ENCODE results near the gene GPR176.

Gene GPR176

GRCh38 chr15:39948817-39949216 lies 28.8 kb upstream of the GPR176 start:
- H3K9ac ChIP-seq (ENCODE audit: low read length), result no peak overlapping the region
- no peaks in the 10 kb centered on the region for H3K27me3 ChIP-seq (ENCODE audit: control insufficient read depth, insufficient read depth, low read length)
- no peak overlapping the region for H3K27ac ChIP-seq (ENCODE audit: low read length)
- H3K4me3 ChIP-seq (ENCODE audit: low read length), result no peak overlapping the region
- peaks cover 58% of the 10 kb centered on the region for H3K36me3 ChIP-seq (ENCODE audit: control insufficient read depth, low read depth, low read length)
- no peaks in the 10 kb centered on the region for H3K4me1 ChIP-seq (ENCODE audit: control insufficient read depth, low read depth, low read length)
- no peaks in the 10 kb centered on the region for H3K9me3 ChIP-seq (ENCODE audit: control insufficient read depth, low read depth, low read length)

GRCh38 chr15:39947401-39948197 lies 27.5 kb upstream of the GPR176 start:
- H3K4me1 ChIP-seq (ENCODE audit: control insufficient read depth, low read depth, low read length), result no peaks in the 10 kb centered on the region
- H3K9ac ChIP-seq (ENCODE audit: low read length), result no peak overlapping the region
- H3K4me3 ChIP-seq (ENCODE audit: low read length), result no peak overlapping the region
- H3K36me3 ChIP-seq (ENCODE audit: control insufficient read depth, low read depth, low read length), result peaks cover 60% of the 10 kb centered on the region
- H3K9me3 ChIP-seq (ENCODE audit: control insufficient read depth, low read depth, low read length), result no peaks in the 10 kb centered on the region
- H3K27me3 ChIP-seq (ENCODE audit: control insufficient read depth, insufficient read depth, low read length), result no peaks in the 10 kb centered on the region
- H3K27ac ChIP-seq (ENCODE audit: low read length), result no peak overlapping the region

GRCh38 chr15:39946862-39947261 lies 26.8 kb upstream of the GPR176 start:
- H3K36me3 ChIP-seq (ENCODE audit: control insufficient read depth, low read depth, low read length), result peaks cover 65% of the 10 kb centered on the region
- no peaks in the 10 kb centered on the region for H3K9me3 ChIP-seq (ENCODE audit: control insufficient read depth, low read depth, low read length)
- no peak overlapping the region for H3K4me3 ChIP-seq (ENCODE audit: low read length)
- no peaks in the 10 kb centered on the region for H3K4me1 ChIP-seq (ENCODE audit: control insufficient read depth, low read depth, low read length)
- no peak overlapping the region for H3K9ac ChIP-seq (ENCODE audit: low read length)
- H3K27ac ChIP-seq (ENCODE audit: low read length), result no peak overlapping the region
- no peaks in the 10 kb centered on the region for H3K27me3 ChIP-seq (ENCODE audit: control insufficient read depth, insufficient read depth, low read length)

GRCh38 chr15:39944726-39945125 lies 24.7 kb upstream of the GPR176 start:
- Histone ChIP-seq H3K9ac (ENCODE audit: low read length) (no peak overlapping the region), H3K4me3 (ENCODE audit: low read length) (no peak overlapping the region), H3K27me3 (ENCODE audit: control insufficient read depth, insufficient read depth, low read length) (no peaks in the 10 kb centered on the region), H3K27ac (ENCODE audit: low read length) (no peak overlapping the region), H3K36me3 (ENCODE audit: control insufficient read depth, low read depth, low read length) (peaks cover 69% of the 10 kb centered on the region), H3K4me1 (ENCODE audit: control insufficient read depth, low read depth, low read length) (no peaks in the 10 kb centered on the region), H3K9me3 (ENCODE audit: control insufficient read depth, low read depth, low read length) (no peaks in the 10 kb centered on the region)

GRCh38 chr15:39942753-39943150 lies 22.7 kb upstream of the GPR176 start:
- no peak overlapping the region for H3K4me3 ChIP-seq (ENCODE audit: low read length)
- H3K27ac ChIP-seq (ENCODE audit: low read length), result no peak overlapping the region
- H3K4me1 ChIP-seq (ENCODE audit: control insufficient read depth, low read depth, low read length), result no peaks in the 10 kb centered on the region
- no peaks in the 10 kb centered on the region for H3K9me3 ChIP-seq (ENCODE audit: control insufficient read depth, low read depth, low read length)
- peaks cover 69% of the 10 kb centered on the region for H3K36me3 ChIP-seq (ENCODE audit: control insufficient read depth, low read depth, low read length)
- H3K27me3 ChIP-seq (ENCODE audit: control insufficient read depth, insufficient read depth, low read length), result no peaks in the 10 kb centered on the region
- H3K9ac ChIP-seq (ENCODE audit: low read length), result no peak overlapping the region

GRCh38 chr15:39942101-39942752 lies 22.2 kb upstream of the GPR176 start:
- H3K9me3 ChIP-seq (ENCODE audit: control insufficient read depth, low read depth, low read length), result no peaks in the 10 kb centered on the region
- no peak overlapping the region for H3K27ac ChIP-seq (ENCODE audit: low read length)
- H3K27me3 ChIP-seq (ENCODE audit: control insufficient read depth, insufficient read depth, low read length), result no peaks in the 10 kb centered on the region
- H3K4me3 ChIP-seq (ENCODE audit: low read length), result no peak overlapping the region
- H3K4me1 ChIP-seq (ENCODE audit: control insufficient read depth, low read depth, low read length), result no peaks in the 10 kb centered on the region
- peaks cover 65% of the 10 kb centered on the region for H3K36me3 ChIP-seq (ENCODE audit: control insufficient read depth, low read depth, low read length)
- H3K9ac ChIP-seq (ENCODE audit: low read length), result no peak overlapping the region

- H3K4me1 ChIP-seq (ENCODE audit: control insufficient read depth, low read depth, low read length), result no peaks in the 10 kb centered on the region
- no peaks in the 10 kb centered on the region for H3K9me3 ChIP-seq (ENCODE audit: control insufficient read depth, low read depth, low read length)
- H3K36me3 ChIP-seq (ENCODE audit: control insufficient read depth, low read depth, low read length), result peaks cover 44% of the 10 kb centered on the region
- H3K27ac ChIP-seq (ENCODE audit: low read length), result no peak overlapping the region
- H3K4me3 ChIP-seq (ENCODE audit: low read length), result no peak overlapping the region
- no peaks in the 10 kb centered on the region for H3K27me3 ChIP-seq (ENCODE audit: control insufficient read depth, insufficient read depth, low read length)
- no peak overlapping the region for H3K9ac ChIP-seq (ENCODE audit: low read length)
These were observed 19.7 kb upstream of the GPR176 start for GRCh38 chr15:39939487-39940452.

GRCh38 chr15:39937696-39938095 lies 17.6 kb upstream of the GPR176 start:
- H3K4me3 ChIP-seq (ENCODE audit: low read length), result no peak overlapping the region
- peaks cover 3% of the 10 kb centered on the region for H3K4me1 ChIP-seq (ENCODE audit: control insufficient read depth, low read depth, low read length)
- H3K9ac ChIP-seq (ENCODE audit: low read length), result no peak overlapping the region
- no peak overlapping the region for H3K27ac ChIP-seq (ENCODE audit: low read length)
- H3K36me3 ChIP-seq (ENCODE audit: control insufficient read depth, low read depth, low read length), result peaks cover 24% of the 10 kb centered on the region
- H3K9me3 ChIP-seq (ENCODE audit: control insufficient read depth, low read depth, low read length), result no peaks in the 10 kb centered on the region
- H3K27me3 ChIP-seq (ENCODE audit: control insufficient read depth, insufficient read depth, low read length), result no peaks in the 10 kb centered on the region

GRCh38 chr15:39936681-39937080 lies 16.6 kb upstream of the GPR176 start:
- Histone ChIP-seq H3K4me3 (ENCODE audit: low read length) (no peak overlapping the region), H3K36me3 (ENCODE audit: control insufficient read depth, low read depth, low read length) (peaks cover 17% of the 10 kb centered on the region), H3K9ac (ENCODE audit: low read length) (no peak overlapping the region), H3K9me3 (ENCODE audit: control insufficient read depth, low read depth, low read length) (no peaks in the 10 kb centered on the region), H3K27ac (ENCODE audit: low read length) (no peak overlapping the region), H3K4me1 (ENCODE audit: control insufficient read depth, low read depth, low read length) (peaks cover 3% of the 10 kb centered on the region), H3K27me3 (ENCODE audit: control insufficient read depth, insufficient read depth, low read length) (no peaks in the 10 kb centered on the region)

GRCh38 chr15:39936187-39936586 lies 16.1 kb upstream of the GPR176 start:
- no peak overlapping the region for H3K27ac ChIP-seq (ENCODE audit: low read length)
- H3K27me3 ChIP-seq (ENCODE audit: control insufficient read depth, insufficient read depth, low read length), result no peaks in the 10 kb centered on the region
- H3K4me3 ChIP-seq (ENCODE audit: low read length), result no peak overlapping the region
- H3K9me3 ChIP-seq (ENCODE audit: control insufficient read depth, low read depth, low read length), result no peaks in the 10 kb centered on the region
- H3K4me1 ChIP-seq (ENCODE audit: control insufficient read depth, low read depth, low read length), result peaks cover 3% of the 10 kb centered on the region
- no peak overlapping the region for H3K9ac ChIP-seq (ENCODE audit: low read length)
- peaks cover 17% of the 10 kb centered on the region for H3K36me3 ChIP-seq (ENCODE audit: control insufficient read depth, low read depth, low read length)

GRCh38 chr15:39935241-39935640 lies 15.2 kb upstream of the GPR176 start:
- Histone ChIP-seq H3K4me1 (ENCODE audit: control insufficient read depth, low read depth, low read length) (peaks cover 3% of the 10 kb centered on the region), H3K36me3 (ENCODE audit: control insufficient read depth, low read depth, low read length) (peaks cover 9% of the 10 kb centered on the region), H3K9ac (ENCODE audit: low read length) (peak overlapping the region; percentile 76), H3K9me3 (ENCODE audit: control insufficient read depth, low read depth, low read length) (no peaks in the 10 kb centered on the region), H3K27me3 (ENCODE audit: control insufficient read depth, insufficient read depth, low read length) (no peaks in the 10 kb centered on the region), H3K4me3 (ENCODE audit: low read length) (peak overlapping the region; percentile 83), H3K27ac (ENCODE audit: low read length) (no peak overlapping the region)

Measured in iPS-18a (cell line).